Loucy (cell line): ENCODE data around the gene ALDOB.

Experiments
- H2AFZ ChIP-seq: fragments of 200-600 bp; sonication (generic); 2 replicates; pipeline ENCODE4 v1.6.0; 2016; ENCODE audit warnings: antibody characterized with exemption, mild to moderate bottlenecking, low read length, moderate library complexity
- H3F3A ChIP-seq: fragments of 200-600 bp; 2 replicates; pipeline ENCODE4 v1.6.0; 2016; ENCODE audit warnings: antibody characterized with exemption, low read depth, mild to moderate bottlenecking
- H3K27me3 ChIP-seq: fragments of 200-600 bp; sonication (generic); 2 replicates; pipeline ENCODE4 v1.6.1; 2014; ENCODE audit warnings: low read length, mild to moderate bottlenecking; ENCODE audit not compliant: insufficient read depth, poor library complexity, severe bottlenecking
- H3K36me3 ChIP-seq: fragments of 200-600 bp; sonication (generic); 2 replicates; pipeline ENCODE4 v1.6.1; 2016; ENCODE audit warnings: low read length; ENCODE audit not compliant: insufficient read depth
- H3K4me1 ChIP-seq: fragments of 200-600 bp; sonication (generic); 2 replicates; pipeline ENCODE4 v1.5.1; 2014; ENCODE audit warnings: low read length, mild to moderate bottlenecking; ENCODE audit not compliant: insufficient read depth, poor library complexity, severe bottlenecking
- H3K4me2 ChIP-seq: fragments of 200-600 bp; sonication (generic); 2 replicates; pipeline ENCODE4 v1.6.0; 2014; ENCODE audit warnings: antibody characterized with exemption, low read length, low read depth, mild to moderate bottlenecking; ENCODE audit not compliant: poor library complexity, severe bottlenecking
- H3K4me3 ChIP-seq: fragments of 200-600 bp; sonication (generic); 2 replicates; pipeline ENCODE4 v1.5.1; 2014; ENCODE audit warnings: low read length, mild to moderate bottlenecking, mixed read lengths; ENCODE audit not compliant: poor library complexity, severe bottlenecking
- H3K79me2 ChIP-seq: fragments of 200-600 bp; sonication (generic); 2 replicates; pipeline ENCODE4 v1.6.1; 2014; ENCODE audit warnings: low read length; ENCODE audit not compliant: insufficient read depth
- H3K9ac ChIP-seq: fragments of 200-600 bp; sonication (generic); 2 replicates; pipeline ENCODE4 v1.6.0; 2014; ENCODE audit warnings: mild to moderate bottlenecking, low read depth, low read length, moderate library complexity; ENCODE audit not compliant: poor library complexity, severe bottlenecking
- H3K9me2 ChIP-seq: fragments of 200-600 bp; sonication (generic); replicated peaks from 2 replicates; pipeline ENCODE4 v1.6.1; 2016; ENCODE audit warnings: low read depth, low read length, mixed read lengths
- H3K9me3 ChIP-seq: fragments of 200-600 bp; sonication (generic); 2 replicates; pipeline ENCODE4 v1.6.1; 2014; ENCODE audit warnings: mild to moderate bottlenecking, antibody characterized with exemption, low read length, low read depth; ENCODE audit not compliant: insufficient read depth
- H4K20me1 ChIP-seq: fragments of 200-600 bp; sonication (generic); 2 replicates; pipeline ENCODE4 v1.6.0; 2014; ENCODE audit warnings: antibody characterized with exemption, low read length, mild to moderate bottlenecking; ENCODE audit not compliant: insufficient read depth, poor library complexity, severe bottlenecking
- EZH2phosphoT487 ChIP-seq: fragments of 200-600 bp; IDR thresholded peaks from 2 replicates; pipeline ENCODE4 v1.6.1; 2018; ENCODE audit warnings: antibody characterized with exemption, mild to moderate bottlenecking, moderate library complexity, borderline replicate concordance
- TF ChIP-seq, protein P1 (sequence below): fragments of 200-600 bp; sonication (generic); conservative IDR thresholded peaks from 2 replicates; pipeline ENCODE4 v1.5.1; 2014; ENCODE audit warnings: mild to moderate bottlenecking, antibody characterized with exemption, low read length

The ALDOB gene

DNA sequence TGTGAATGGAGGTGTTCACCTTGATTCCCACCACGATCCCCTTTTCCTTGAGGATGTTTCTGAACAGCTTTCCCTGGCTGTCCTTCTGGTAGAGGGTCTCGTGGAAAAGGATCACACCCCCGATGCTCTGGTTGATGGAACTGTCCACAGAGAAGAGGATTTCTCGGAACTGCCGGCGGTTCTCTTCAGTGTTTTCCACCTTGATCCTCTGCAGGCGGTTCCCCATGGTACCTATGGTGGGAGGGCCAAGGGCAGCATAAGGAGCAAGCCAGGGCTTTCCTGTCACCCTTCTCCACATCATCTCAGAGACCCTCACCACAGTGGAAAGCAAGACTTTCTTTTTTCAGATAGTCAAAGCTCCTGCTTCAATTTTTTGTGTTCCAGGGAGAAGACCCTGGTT is 5.8 kb downstream of the ALDOB start:
- no peaks in the 10 kb centered on the region for H3K4me1 ChIP-seq
- H3K9me3 ChIP-seq, result no peaks in the 10 kb centered on the region
- no peaks in the 10 kb centered on the region for H3F3A ChIP-seq
- H3K27me3 ChIP-seq, result no peaks in the 10 kb centered on the region
- TF ChIP-seq EZH2phosphoT487, result no peak
- TF ChIP-seq, protein P1, sequence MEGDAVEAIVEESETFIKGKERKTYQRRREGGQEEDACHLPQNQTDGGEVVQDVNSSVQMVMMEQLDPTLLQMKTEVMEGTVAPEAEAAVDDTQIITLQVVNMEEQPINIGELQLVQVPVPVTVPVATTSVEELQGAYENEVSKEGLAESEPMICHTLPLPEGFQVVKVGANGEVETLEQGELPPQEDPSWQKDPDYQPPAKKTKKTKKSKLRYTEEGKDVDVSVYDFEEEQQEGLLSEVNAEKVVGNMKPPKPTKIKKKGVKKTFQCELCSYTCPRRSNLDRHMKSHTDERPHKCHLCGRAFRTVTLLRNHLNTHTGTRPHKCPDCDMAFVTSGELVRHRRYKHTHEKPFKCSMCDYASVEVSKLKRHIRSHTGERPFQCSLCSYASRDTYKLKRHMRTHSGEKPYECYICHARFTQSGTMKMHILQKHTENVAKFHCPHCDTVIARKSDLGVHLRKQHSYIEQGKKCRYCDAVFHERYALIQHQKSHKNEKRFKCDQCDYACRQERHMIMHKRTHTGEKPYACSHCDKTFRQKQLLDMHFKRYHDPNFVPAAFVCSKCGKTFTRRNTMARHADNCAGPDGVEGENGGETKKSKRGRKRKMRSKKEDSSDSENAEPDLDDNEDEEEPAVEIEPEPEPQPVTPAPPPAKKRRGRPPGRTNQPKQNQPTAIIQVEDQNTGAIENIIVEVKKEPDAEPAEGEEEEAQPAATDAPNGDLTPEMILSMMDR, result no peak
- H3K36me3 ChIP-seq, result no peaks in the 10 kb centered on the region
- no peaks in the 10 kb centered on the region for H3K9me2 ChIP-seq
- no peak overlapping the region for H3K4me2 ChIP-seq
- no peak overlapping the region for H2AFZ ChIP-seq
- H3K79me2 ChIP-seq, result no peaks in the 10 kb centered on the region
- H3K9ac ChIP-seq, result no peak overlapping the region
- H3K4me3 ChIP-seq, result no peak overlapping the region
- no peaks in the 10 kb centered on the region for H4K20me1 ChIP-seq

DNA sequence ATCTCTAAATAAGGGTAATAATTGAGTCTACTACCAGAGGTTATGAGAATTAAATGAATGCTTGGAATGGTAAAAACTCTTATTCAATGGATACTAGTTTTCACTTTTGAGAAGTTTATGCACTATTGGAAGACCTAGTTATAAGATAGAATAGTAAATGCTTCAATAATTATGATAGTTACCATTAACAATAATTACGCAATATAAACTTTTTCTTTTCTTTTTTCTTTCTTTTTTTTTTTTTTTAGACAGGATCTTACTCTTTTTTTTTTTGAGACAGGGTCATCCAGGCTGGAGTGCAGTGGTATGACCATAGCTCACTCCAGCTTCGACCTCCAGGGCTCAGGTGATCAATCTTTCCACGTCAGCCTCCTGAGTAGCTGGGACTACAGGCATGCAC is 6.7 kb downstream of the ALDOB start:
- no peaks in the 10 kb centered on the region for H3F3A ChIP-seq
- no peaks in the 10 kb centered on the region for H4K20me1 ChIP-seq
- H3K79me2 ChIP-seq, result no peaks in the 10 kb centered on the region
- H3K9me2 ChIP-seq, result no peaks in the 10 kb centered on the region
- no peaks in the 10 kb centered on the region for H3K4me1 ChIP-seq
- H3K9me3 ChIP-seq, result no peaks in the 10 kb centered on the region
- H3K4me2 ChIP-seq, result no peak overlapping the region
- no peak overlapping the region for H3K9ac ChIP-seq
- no peaks in the 10 kb centered on the region for H3K36me3 ChIP-seq
- no peaks in the 10 kb centered on the region for H3K27me3 ChIP-seq
- TF ChIP-seq EZH2phosphoT487, result no peak
- TF ChIP-seq, protein P1, result no peak
- H3K4me3 ChIP-seq, result no peak overlapping the region
- H2AFZ ChIP-seq, result no peak overlapping the region

DNA sequence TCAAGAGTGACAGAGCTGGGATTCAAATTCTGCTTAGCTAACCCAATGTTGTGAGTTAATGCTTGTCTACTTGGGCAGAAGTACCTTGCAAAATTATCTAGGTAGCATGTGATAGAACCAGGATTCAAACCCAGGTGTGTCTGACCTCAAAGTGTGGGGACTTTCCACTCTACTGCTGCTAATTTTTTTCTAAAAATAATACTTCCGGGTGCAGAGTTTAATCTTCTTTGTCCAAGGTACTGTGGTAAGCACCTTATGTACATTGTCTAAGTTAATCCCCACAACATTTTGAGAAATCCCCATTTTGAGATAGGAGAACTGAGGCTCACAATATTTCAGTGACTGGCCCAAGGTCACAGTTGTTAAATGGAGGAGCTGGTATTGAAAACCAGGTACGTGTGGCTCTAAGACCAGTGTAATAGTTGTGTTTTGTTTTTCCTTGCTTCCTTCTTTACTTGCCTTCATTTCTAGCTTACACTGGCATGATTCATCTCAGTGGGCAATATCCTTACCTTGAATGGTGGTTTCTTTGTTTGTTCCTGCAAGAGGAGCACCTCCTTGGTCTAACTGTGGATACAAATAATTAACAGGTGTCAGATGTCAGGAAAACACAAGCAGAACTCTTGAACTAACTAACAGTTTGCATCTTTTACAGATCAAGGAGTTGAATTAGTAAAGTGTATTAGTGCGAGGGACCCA is 7.5 kb downstream of the ALDOB start:
- TF ChIP-seq EZH2phosphoT487, result no peak
- TF ChIP-seq, protein P1, result no peak
- H3K4me1 ChIP-seq, result no peaks in the 10 kb centered on the region
- no peaks in the 10 kb centered on the region for H3K9me3 ChIP-seq
- no peak overlapping the region for H3K4me2 ChIP-seq
- H3K4me3 ChIP-seq, result no peak overlapping the region
- no peaks in the 10 kb centered on the region for H3F3A ChIP-seq
- no peaks in the 10 kb centered on the region for H4K20me1 ChIP-seq
- H3K9me2 ChIP-seq, result no peaks in the 10 kb centered on the region
- H3K36me3 ChIP-seq, result no peaks in the 10 kb centered on the region
- H3K27me3 ChIP-seq, result no peaks in the 10 kb centered on the region
- no peaks in the 10 kb centered on the region for H3K79me2 ChIP-seq
- H2AFZ ChIP-seq, result no peak overlapping the region
- H3K9ac ChIP-seq, result no peak overlapping the region
